PC-9 (cell line): Measurements from ENCODE around the gene FYN. TPM values are rescaled to one million over a fixed set of nuclear protein-coding genes. Genes with fewer than 3 reads are reported as not detected.

Experiments used
- BruUV-seq: library from RNA; stranded (reverse); fragments of 400-500 nt; replicated peaks from 2 replicates; lab custom pipeline; 2021; lab: Mats Ljungman, UMichigan
- CTCF ChIA-PET: fragments of 300-600 bp; sonication (Branson Sonifier 250); formaldehyde crosslinking; loops from one replicate; lab custom pipeline; 2022; ENCODE audit warnings: antibody characterized with exemption; lab: Charles Lee
- POLR2A ChIA-PET: fragments of 300-600 bp; sonication (Branson Sonifier 250); formaldehyde crosslinking; loops from one replicate; lab custom pipeline; 2022; ENCODE audit warnings: antibody characterized with exemption; ENCODE audit not compliant: unreplicated experiment; lab: Charles Lee
- DNase-seq, 2 experiments: peaks; one replicate each; pipeline versions ENCODE4 v3.0.0 to v3.0.0-alpha.2; 2015 to 2022; ENCODE audit warnings: mixed read lengths in 1 of 2
- H2AFZ ChIP-seq: fragments of 200-600 bp; sonication (generic); 2 replicates; pipeline ENCODE4 v1.8.1; 2017; ENCODE audit warnings: antibody characterized with exemption
- H3F3A ChIP-seq: fragments of 200-600 bp; sonication (generic); 2 replicates; pipeline ENCODE4 v1.8.1; 2017; ENCODE audit warnings: antibody characterized with exemption, mild to moderate bottlenecking, low read depth; ENCODE audit not compliant: insufficient read depth
- H3K27ac ChIP-seq: fragments of 200-600 bp; sonication (generic); 2 replicates; pipeline ENCODE4 v1.6.1; 2016; ENCODE audit warnings: mixed run types
- H3K27me3 ChIP-seq: fragments of 200-600 bp; sonication (generic); 2 replicates; pipeline ENCODE4 v1.6.1; 2016; ENCODE audit warnings: low read depth, mixed run types; ENCODE audit not compliant: insufficient read depth
- H3K36me3 ChIP-seq: fragments of 200-600 bp; sonication (generic); 2 replicates; pipeline ENCODE4 v1.6.1; 2016; ENCODE audit warnings: low read depth, mixed run types
- H3K4me1 ChIP-seq: fragments of 200-600 bp; sonication (generic); replicated peaks from 2 replicates; pipeline ENCODE4 v1.6.1; 2016; ENCODE audit warnings: mixed run types; ENCODE audit not compliant: insufficient read depth
- H3K4me2 ChIP-seq: fragments of 200-600 bp; sonication (generic); 2 replicates; pipeline ENCODE4 v1.6.1; 2017; ENCODE audit warnings: mixed run types
- H3K4me3 ChIP-seq: fragments of 200-600 bp; sonication (generic); 2 replicates; pipeline ENCODE4 v1.6.1; 2016; ENCODE audit warnings: mixed run types
- H3K79me2 ChIP-seq: fragments of 200-600 bp; sonication (generic); 2 replicates; pipeline ENCODE4 v1.6.1; 2017; ENCODE audit warnings: low read depth, mixed run types
- H3K9me2 ChIP-seq: fragments of 200-600 bp; sonication (generic); 2 replicates; pipeline ENCODE4 v1.8.1; 2017; ENCODE audit warnings: mild to moderate bottlenecking; ENCODE audit not compliant: insufficient read depth
- H3K9me3 ChIP-seq: fragments of 200-600 bp; sonication (generic); 2 replicates; pipeline ENCODE4 v1.8.1; 2016; ENCODE audit warnings: low read depth; ENCODE audit not compliant: insufficient read depth
- H4K20me1 ChIP-seq: fragments of 200-600 bp; sonication (generic); 2 replicates; pipeline ENCODE4 v1.8.1; 2017; ENCODE audit not compliant: insufficient read depth
- EZH2 ChIP-seq: fragments of 200-600 bp; sonication (generic); IDR thresholded peaks from 2 replicates; pipeline ENCODE4 v1.8.0; 2017; ENCODE audit warnings: antibody characterized with exemption, low read depth
- intact Hi-C: fragments of 100-400 bp; cut with micrococcal nuclease; formaldehyde crosslinking; loops from one replicate; pipeline ENCODE4 v1.10.0; 2022; ENCODE audit not compliant: unreplicated experiment
- total RNA-seq: library from RNA; stranded (reverse); gene quantifications from 2 replicates; pipeline ENCODE4 v1.2.3, GENCODE V29; 2021
- TF ChIP-seq, protein P1 (sequence below): fragments of 200-600 bp; sonication (generic); conservative IDR thresholded peaks from 2 replicates; pipeline ENCODE4 v1.6.1; 2017; ENCODE audit warnings: mixed run types, antibody characterized with exemption, mild to moderate bottlenecking, moderate library complexity

FYN gene
- total RNA-seq, 1 experiment from 2014 or later, result 53.3 TPM

- Histone ChIP-seq H3F3A (no peaks in the 10 kb centered on the region), H3K79me2 (no peaks in the 10 kb centered on the region), H3K4me1 (no peaks in the 10 kb centered on the region), H2AFZ (no peak overlapping the region), H3K9me2 (no peaks in the 10 kb centered on the region), H3K27me3 (no peaks in the 10 kb centered on the region), H3K4me2 (no peak overlapping the region), H3K4me3 (no peak overlapping the region), H3K27ac (no peak overlapping the region), H3K36me3 (no peaks in the 10 kb centered on the region), H4K20me1 (0 out of 2 replicates have a peak, but pooled peaks cover 3% of the 10 kb centered on the region), H3K9me3 (no peaks in the 10 kb centered on the region)
- DNase-seq, result no peak
- no peak for TF ChIP-seq EZH2
- TF ChIP-seq, protein P1, sequence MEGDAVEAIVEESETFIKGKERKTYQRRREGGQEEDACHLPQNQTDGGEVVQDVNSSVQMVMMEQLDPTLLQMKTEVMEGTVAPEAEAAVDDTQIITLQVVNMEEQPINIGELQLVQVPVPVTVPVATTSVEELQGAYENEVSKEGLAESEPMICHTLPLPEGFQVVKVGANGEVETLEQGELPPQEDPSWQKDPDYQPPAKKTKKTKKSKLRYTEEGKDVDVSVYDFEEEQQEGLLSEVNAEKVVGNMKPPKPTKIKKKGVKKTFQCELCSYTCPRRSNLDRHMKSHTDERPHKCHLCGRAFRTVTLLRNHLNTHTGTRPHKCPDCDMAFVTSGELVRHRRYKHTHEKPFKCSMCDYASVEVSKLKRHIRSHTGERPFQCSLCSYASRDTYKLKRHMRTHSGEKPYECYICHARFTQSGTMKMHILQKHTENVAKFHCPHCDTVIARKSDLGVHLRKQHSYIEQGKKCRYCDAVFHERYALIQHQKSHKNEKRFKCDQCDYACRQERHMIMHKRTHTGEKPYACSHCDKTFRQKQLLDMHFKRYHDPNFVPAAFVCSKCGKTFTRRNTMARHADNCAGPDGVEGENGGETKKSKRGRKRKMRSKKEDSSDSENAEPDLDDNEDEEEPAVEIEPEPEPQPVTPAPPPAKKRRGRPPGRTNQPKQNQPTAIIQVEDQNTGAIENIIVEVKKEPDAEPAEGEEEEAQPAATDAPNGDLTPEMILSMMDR, result no peak
- BruUV-seq, result no TSS peak
- intact Hi-C loops, result no loop called here
- POLR2A ChIA-PET, result no interaction called here
- CTCF ChIA-PET, result no interaction called here
These were observed 184.9 kb downstream of the FYN start for GRCh38 chr6:111688331-111688730.

- Histone ChIP-seq H3K27ac (no peak overlapping the region), H3K4me1 (no peaks in the 10 kb centered on the region), H3K79me2 (no peaks in the 10 kb centered on the region), H3K9me2 (no peaks in the 10 kb centered on the region), H3K27me3 (no peaks in the 10 kb centered on the region), H3K4me3 (no peak overlapping the region), H3K36me3 (no peaks in the 10 kb centered on the region), H4K20me1 (0 out of 2 replicates have a peak, but pooled peaks cover 3% of the 10 kb centered on the region), H2AFZ (no peak overlapping the region), H3K9me3 (no peaks in the 10 kb centered on the region), H3F3A (no peaks in the 10 kb centered on the region), H3K4me2 (no peak overlapping the region)
- CTCF ChIA-PET, result no interaction called here
- BruUV-seq, result no TSS peak
- TF ChIP-seq EZH2, result no peak
- TF ChIP-seq, protein P1, result no peak
- no peak for DNase-seq
- POLR2A ChIA-PET, result no interaction called here
- intact Hi-C loops, result no loop called here
These were observed 185.6 kb downstream of the FYN start for GRCh38 chr6:111687652-111688051.

DNA sequence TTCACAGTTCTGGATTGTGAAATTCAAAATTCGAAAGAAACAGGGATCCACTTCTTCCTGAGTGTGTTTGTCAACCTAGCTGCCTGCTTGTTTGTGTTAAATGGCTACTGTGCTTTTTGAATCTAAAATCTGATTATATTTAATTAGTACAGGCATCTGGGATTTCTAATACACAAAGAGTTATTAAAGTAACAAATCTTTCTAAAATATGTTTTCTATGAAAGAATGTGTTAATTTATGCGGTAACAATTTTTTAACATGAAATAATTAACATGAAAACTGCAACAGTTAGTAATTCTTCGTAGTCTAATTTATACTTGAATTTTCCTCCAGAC, 186.4 kb downstream of the FYN start:
- no peak for TF ChIP-seq EZH2
- TF ChIP-seq, protein P1, result no peak
- no peaks in the 10 kb centered on the region for H3K9me3 ChIP-seq
- H4K20me1 ChIP-seq, result 0 out of 2 replicates have a peak, but pooled peaks cover 3% of the 10 kb centered on the region
- ChIA-PET POLR2A (no interaction called here), CTCF (no interaction called here)
- no peaks in the 10 kb centered on the region for H3K27me3 ChIP-seq
- no peak overlapping the region for H3K4me3 ChIP-seq
- no peaks in the 10 kb centered on the region for H3K9me2 ChIP-seq
- BruUV-seq, result no TSS peak
- no peak overlapping the region for H3K27ac ChIP-seq
- intact Hi-C loops, result no loop called here
- no peak for DNase-seq
- no peaks in the 10 kb centered on the region for H3K79me2 ChIP-seq
- no peaks in the 10 kb centered on the region for H3K4me1 ChIP-seq
- no peaks in the 10 kb centered on the region for H3K36me3 ChIP-seq
- H3K4me2 ChIP-seq, result no peak overlapping the region
- no peaks in the 10 kb centered on the region for H3F3A ChIP-seq
- no peak overlapping the region for H2AFZ ChIP-seq
